Measurements from ENCODE around the gene GPC6. TPM values are rescaled to one million over a fixed set of nuclear protein-coding genes. Genes with fewer than 3 reads are reported as not detected.

Gene GPC6
- total RNA-seq, 3 donors from 2014 or later (not counting 1 experiment from before 2014, with no cell fraction given), result not detected

DNA sequence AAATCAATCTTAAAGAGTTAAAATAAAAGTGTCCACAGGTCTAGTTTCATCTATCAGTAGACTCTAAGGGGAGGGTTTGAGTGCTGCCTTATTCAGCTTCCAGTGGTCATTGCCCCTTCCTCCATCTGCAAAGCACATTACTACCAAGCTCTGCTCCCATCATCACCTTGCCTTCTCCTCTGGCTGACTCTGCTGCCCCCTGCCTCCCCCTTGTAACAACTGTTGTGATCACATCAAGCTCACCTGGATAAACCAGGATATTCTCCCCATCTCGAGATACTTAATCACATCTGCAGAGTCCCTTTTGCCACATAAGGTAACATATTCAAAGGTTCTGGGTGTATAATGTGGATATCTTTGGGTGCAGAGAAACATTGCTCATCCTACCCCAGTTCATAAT lies 43.3 kb upstream of the GPC6 start:
- Mint-ChIP-seq H3K4me1 (no peaks in the 10 kb centered on the region), H3K4me3 (no peak overlapping the region), H3K9me3 (peaks cover 9 to 11% of the 10 kb centered on the region in 2 donors), H3K27ac (no peak overlapping the region), H3K36me3 (peaks cover 8% of the 10 kb centered on the region), H3K27me3 (ENCODE audit: low read depth in 2 of 2) (no peaks in the 10 kb centered on the region)
- TF ChIP-seq, protein P1, sequence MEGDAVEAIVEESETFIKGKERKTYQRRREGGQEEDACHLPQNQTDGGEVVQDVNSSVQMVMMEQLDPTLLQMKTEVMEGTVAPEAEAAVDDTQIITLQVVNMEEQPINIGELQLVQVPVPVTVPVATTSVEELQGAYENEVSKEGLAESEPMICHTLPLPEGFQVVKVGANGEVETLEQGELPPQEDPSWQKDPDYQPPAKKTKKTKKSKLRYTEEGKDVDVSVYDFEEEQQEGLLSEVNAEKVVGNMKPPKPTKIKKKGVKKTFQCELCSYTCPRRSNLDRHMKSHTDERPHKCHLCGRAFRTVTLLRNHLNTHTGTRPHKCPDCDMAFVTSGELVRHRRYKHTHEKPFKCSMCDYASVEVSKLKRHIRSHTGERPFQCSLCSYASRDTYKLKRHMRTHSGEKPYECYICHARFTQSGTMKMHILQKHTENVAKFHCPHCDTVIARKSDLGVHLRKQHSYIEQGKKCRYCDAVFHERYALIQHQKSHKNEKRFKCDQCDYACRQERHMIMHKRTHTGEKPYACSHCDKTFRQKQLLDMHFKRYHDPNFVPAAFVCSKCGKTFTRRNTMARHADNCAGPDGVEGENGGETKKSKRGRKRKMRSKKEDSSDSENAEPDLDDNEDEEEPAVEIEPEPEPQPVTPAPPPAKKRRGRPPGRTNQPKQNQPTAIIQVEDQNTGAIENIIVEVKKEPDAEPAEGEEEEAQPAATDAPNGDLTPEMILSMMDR (IDR thresholded peaks at IDR 0.05), result no peak
- Histone ChIP-seq H3K4me1 (ENCODE audit: control insufficient read depth, insufficient read depth, low read length) (no peaks in the 10 kb centered on the region), H3K9me3 (ENCODE audit: control insufficient read depth, insufficient read depth, low read length) (no peaks in the 10 kb centered on the region), H3K27ac (ENCODE audit: low read length) (no peak overlapping the region), H3K27me3 (ENCODE audit: control insufficient read depth, insufficient read depth, low read length) (no peaks in the 10 kb centered on the region), H3K36me3 (ENCODE audit: control insufficient read depth, insufficient read depth, low read length) (no peaks in the 10 kb centered on the region), H3K4me3 (ENCODE audit: low read length) (no peak overlapping the region)
- DNase-seq, result no peak
- no CpG with 5 or more reads among the region's 1 CpG for WGBS (ENCODE audit: insufficient coverage)
- intact Hi-C loops (cut with micrococcal nuclease), result no loop called here
- ATAC-seq, result no peak

DNA sequence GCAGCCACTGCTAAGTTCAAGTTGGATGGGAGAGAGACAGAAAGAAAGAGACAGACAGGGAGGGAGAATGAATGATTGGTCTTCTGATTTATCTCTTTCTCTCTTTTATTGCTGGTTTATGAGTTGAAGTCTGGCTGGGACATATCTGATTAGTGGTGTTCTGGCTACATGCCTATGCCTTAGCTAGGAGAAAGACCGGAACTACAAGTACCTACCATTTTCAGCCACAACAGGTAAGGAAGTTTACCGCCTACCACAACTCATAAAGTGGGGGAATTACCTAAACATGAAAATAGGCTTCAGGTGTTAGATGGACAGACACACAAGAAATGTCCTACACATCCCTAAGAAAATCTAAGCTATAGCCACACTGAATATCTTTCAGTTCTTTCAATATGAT lies 36.6 kb upstream of the GPC6 start:
- Mint-ChIP-seq H3K27ac (no peak overlapping the region), H3K27me3 (ENCODE audit: low read depth in 2 of 2) (no peaks in the 10 kb centered on the region), H3K4me3 (no peak overlapping the region), H3K36me3 (no peaks in the 10 kb centered on the region), H3K9me3 (peaks cover 8 to 12% of the 10 kb centered on the region in 2 donors), H3K4me1 (no peaks in the 10 kb centered on the region)
- H3K27me3 ChIP-seq (ENCODE audit: control insufficient read depth, insufficient read depth, low read length), result no peaks in the 10 kb centered on the region
- no peak overlapping the region for H3K4me3 ChIP-seq (ENCODE audit: low read length)
- no CpG with 5 or more reads among the region's 2 CpGs for WGBS (ENCODE audit: insufficient coverage)
- TF ChIP-seq, protein P1 (IDR thresholded peaks at IDR 0.05), result no peak
- peaks cover 7% of the 10 kb centered on the region for H3K9me3 ChIP-seq (ENCODE audit: control insufficient read depth, insufficient read depth, low read length)
- no peak overlapping the region for H3K27ac ChIP-seq (ENCODE audit: low read length)
- no peaks in the 10 kb centered on the region for H3K4me1 ChIP-seq (ENCODE audit: control insufficient read depth, insufficient read depth, low read length)
- no peak for ATAC-seq
- no peaks in the 10 kb centered on the region for H3K36me3 ChIP-seq (ENCODE audit: control insufficient read depth, insufficient read depth, low read length)
- intact Hi-C loops (cut with micrococcal nuclease), result no loop called here
- no peak for DNase-seq

DNA sequence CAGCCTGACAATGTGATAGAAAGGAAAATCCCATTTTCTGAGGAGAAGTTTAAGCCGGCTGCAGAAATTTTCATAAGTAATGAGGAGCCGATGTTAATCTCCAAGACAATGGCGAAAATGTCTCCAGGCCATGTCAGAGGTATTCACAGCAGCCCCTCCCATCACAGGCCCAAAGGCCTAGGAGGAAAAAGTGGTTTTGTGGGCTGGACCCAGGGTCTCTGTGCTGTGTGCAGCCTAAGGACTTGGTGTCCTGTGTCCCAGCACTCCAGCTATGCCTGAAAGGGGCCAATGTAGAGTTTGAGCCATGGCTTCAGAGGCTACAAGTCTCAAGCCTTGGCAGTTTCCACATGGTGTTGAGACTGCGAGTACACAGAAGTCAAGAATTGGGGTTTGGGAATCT lies 32.9 kb upstream of the GPC6 start:
- H3K27ac Mint-ChIP-seq, result no peak overlapping the region
- no peaks in the 10 kb centered on the region for H3K36me3 Mint-ChIP-seq
- TF ChIP-seq, protein P1 (IDR thresholded peaks at IDR 0.05), result no peak
- H3K27me3 Mint-ChIP-seq (ENCODE audit: low read depth in 2 of 2), result no peaks in the 10 kb centered on the region
- Histone ChIP-seq H3K36me3 (ENCODE audit: control insufficient read depth, insufficient read depth, low read length) (no peaks in the 10 kb centered on the region), H3K27ac (ENCODE audit: low read length) (no peak overlapping the region), H3K4me1 (ENCODE audit: control insufficient read depth, insufficient read depth, low read length) (no peaks in the 10 kb centered on the region), H3K27me3 (ENCODE audit: control insufficient read depth, insufficient read depth, low read length) (no peaks in the 10 kb centered on the region), H3K4me3 (ENCODE audit: low read length) (no peak overlapping the region), H3K9me3 (ENCODE audit: control insufficient read depth, insufficient read depth, low read length) (peaks cover 7% of the 10 kb centered on the region)
- ATAC-seq (no peak), DNase-seq (no peak)
- H3K4me3 Mint-ChIP-seq, result no peak overlapping the region
- H3K9me3 Mint-ChIP-seq, result peaks cover 12 to 15% of the 10 kb centered on the region in 2 donors
- no peaks in the 10 kb centered on the region for H3K4me1 Mint-ChIP-seq
- intact Hi-C loops (cut with micrococcal nuclease), result no loop called here
- WGBS (ENCODE audit: insufficient coverage), result 97% methylated on average over 4 of the region's 4 CpGs

DNA sequence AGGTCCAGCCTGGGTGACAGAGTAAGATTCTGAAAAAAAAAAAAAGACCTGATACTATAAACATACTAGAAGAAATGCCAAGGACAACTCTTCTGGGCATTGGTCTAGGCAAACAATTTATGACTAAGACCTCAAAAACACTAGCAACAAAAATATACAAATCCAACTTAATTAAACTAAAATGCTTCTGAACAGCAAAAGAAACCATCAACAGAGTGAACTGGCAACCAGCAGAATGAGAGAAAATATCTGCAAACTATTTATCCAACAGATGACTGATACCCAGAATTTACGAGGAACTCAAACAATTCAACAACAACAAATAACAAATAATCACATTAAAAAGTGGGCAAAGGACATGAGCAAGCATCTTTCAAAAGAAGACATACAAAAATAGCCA lies 26.8 kb upstream of the GPC6 start:
- Mint-ChIP-seq H3K4me1 (no peaks in the 10 kb centered on the region), H3K4me3 (no peak overlapping the region), H3K27ac (no peak overlapping the region), H3K9me3 (peaks cover 13 to 14% of the 10 kb centered on the region in 2 donors), H3K36me3 (no peaks in the 10 kb centered on the region), H3K27me3 (ENCODE audit: low read depth in 2 of 2) (no peaks in the 10 kb centered on the region)
- no peaks in the 10 kb centered on the region for H3K36me3 ChIP-seq (ENCODE audit: control insufficient read depth, insufficient read depth, low read length)
- no peaks in the 10 kb centered on the region for H3K27me3 ChIP-seq (ENCODE audit: control insufficient read depth, insufficient read depth, low read length)
- H3K4me3 ChIP-seq (ENCODE audit: low read length), result no peak overlapping the region
- no peak overlapping the region for H3K27ac ChIP-seq (ENCODE audit: low read length)
- 92% methylated on average over 1 of the region's 1 CpG for WGBS (ENCODE audit: insufficient coverage)
- ATAC-seq (no peak), DNase-seq (no peak)
- no peaks in the 10 kb centered on the region for H3K9me3 ChIP-seq (ENCODE audit: control insufficient read depth, insufficient read depth, low read length)
- H3K4me1 ChIP-seq (ENCODE audit: control insufficient read depth, insufficient read depth, low read length), result no peaks in the 10 kb centered on the region
- TF ChIP-seq, protein P1 (IDR thresholded peaks at IDR 0.05), result no peak
- intact Hi-C loops (cut with micrococcal nuclease), result no loop called here

All from natural killer cell (primary cell).